Body of pancreas (tissue), 4 donors: ENCODE results near the gene CLNK.

Experiments
- CTCF ChIP-seq, 7 experiments: fragments of 450-650 bp in 4 of 7; fragments of 200-600 bp in 3 of 7; sonication (generic) in 3 of 7; IDR thresholded peaks; one replicate each; pipeline ENCODE4 v1.5.1; 2016 to 2019; ENCODE audit warnings: antibody characterized with exemption in 7 of 7
- POLR2A ChIP-seq, 3 donors: fragments of 450-650 bp; IDR thresholded peaks; one replicate each; pipeline ENCODE4 v1.6.1; 2016; ENCODE audit warnings: antibody characterized with exemption in 3 of 3, mild to moderate bottlenecking in 2 of 3

- no peak for TF ChIP-seq CTCF (IDR thresholded peaks at IDR 0.05)
- TF ChIP-seq POLR2A (IDR thresholded peaks at IDR 0.05): no peak
These were observed 2.2 kb downstream of the CLNK start for GRCh38 chr4:10682397-10682796.
